Activated CD4-positive, alpha-beta T cell treated with anti-CD3 and anti-CD28 coated beads, Interleukin-2, amount 50 U/mL, for 1 hour (primary cell): Measurements from ENCODE around the gene TBC1D28.
"Not testable (repeated sequence)": the region's sequence is repeated elsewhere in the genome, so short reads cannot be mapped to it uniquely, and the experiment has no call there.

Source experiments
- DNase-seq: peaks from one replicate; pipeline ENCODE4 v3.0.0-alpha.2; 2020

The TBC1D28 gene

DNA sequence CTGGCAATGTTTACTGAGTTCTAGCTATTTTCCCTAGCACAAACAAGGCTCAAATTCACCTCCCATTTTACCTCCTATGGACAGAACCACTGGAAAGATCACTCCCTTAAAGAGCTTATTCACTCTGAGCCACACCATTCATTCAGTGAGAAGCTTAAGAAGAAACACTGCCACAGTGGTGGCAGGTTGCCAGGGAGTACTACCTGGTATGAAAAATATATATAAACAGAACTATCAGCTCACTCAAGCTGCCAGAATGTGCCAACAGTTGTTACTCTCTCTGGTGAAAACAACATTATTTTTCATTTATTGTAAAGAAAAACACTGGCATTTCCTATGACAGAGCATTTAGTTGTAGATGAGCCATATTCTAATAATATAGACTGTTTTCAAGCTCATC, 31.2 kb downstream of the TBC1D28 start:
- not testable (repeated sequence) for DNase-seq

DNA sequence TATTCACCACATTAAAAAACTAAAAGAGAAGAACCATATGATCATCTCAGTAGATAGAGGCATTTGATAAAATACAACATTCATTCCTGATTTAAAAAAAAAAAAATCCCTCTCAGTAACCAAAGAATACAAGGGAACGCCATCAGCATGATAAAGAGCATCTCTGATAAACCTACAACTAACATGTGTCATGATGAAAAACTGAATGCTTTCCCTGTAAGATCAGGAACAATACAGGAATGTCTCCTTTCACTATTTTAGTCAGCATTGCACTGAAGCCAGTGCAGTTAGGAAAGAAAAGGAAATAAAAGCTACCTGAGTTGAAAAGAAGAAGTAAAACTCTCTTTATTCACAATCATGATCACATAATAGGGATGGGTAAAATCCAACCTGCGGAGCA, 51.1 kb downstream of the TBC1D28 start:
- not testable (repeated sequence) for DNase-seq
